ENCODE results near the gene DNAH9. TPM values are rescaled to one million over a fixed set of nuclear protein-coding genes. Genes with fewer than 3 reads are reported as not detected.

DNAH9 gene
- total and polyA plus RNA-seq, 2 donors (not counting 1 experiment from before 2014, with no cell fraction given): not detected

DNA sequence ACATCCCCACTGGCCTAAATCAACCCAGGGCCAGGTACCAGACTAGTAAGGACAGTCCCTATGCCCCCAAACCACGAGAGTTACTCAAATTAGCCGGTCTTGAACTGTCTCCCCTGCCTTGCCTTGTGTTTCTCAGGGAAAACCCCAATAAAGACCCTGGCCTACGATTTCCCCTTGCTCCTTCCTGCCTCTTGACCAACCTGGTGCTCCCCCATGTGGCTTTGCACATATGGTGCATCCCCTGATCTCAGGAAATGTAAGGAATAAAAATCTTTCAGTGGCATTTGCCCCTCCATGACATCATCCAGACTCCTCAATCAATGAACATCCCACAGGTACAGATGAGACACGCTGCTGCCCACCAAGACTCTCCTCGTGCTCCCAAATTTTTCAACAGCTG is 311.1 kb downstream of the DNAH9 start:
- DNase-seq (no peak), ATAC-seq (ENCODE audit: low read depth) (no peak)
- Mint-ChIP-seq H3K4me1 (no peaks in the 10 kb centered on the region), H3K27me3 (no peaks in the 10 kb centered on the region), H3K4me3 (no peak overlapping the region), H3K27ac (no peak overlapping the region), H3K9me3 (ENCODE audit: insufficient read depth) (peaks cover 6% of the 10 kb centered on the region)
- no peaks in the 10 kb centered on the region for H4K20me1 ChIP-seq (ENCODE audit: control insufficient read depth, insufficient read depth, low read length, poor library complexity, severe bottlenecking)
- ChIA-PET POLR2A (no interaction called here), CTCF (no interaction called here)
- H3K27ac ChIP-seq (ENCODE audit: low read length in 2 of 2): no peak overlapping the region
- no peaks in the 10 kb centered on the region for H3K27me3 ChIP-seq (replicated peaks in 1 of 4; ENCODE audit: control extremely low read depth in 1 of 4, control insufficient read depth in 3 of 4, insufficient read depth in 4 of 4, low read length in 3 of 4)
- H3K9ac ChIP-seq (ENCODE audit: low read length): no peak overlapping the region
- intact Hi-C loops (cut with micrococcal nuclease): no loop called here
- H3K79me2 ChIP-seq (ENCODE audit: control insufficient read depth, insufficient read depth, low read length): no peaks in the 10 kb centered on the region
- no peak overlapping the region for H3K4me3 ChIP-seq (ENCODE audit: control extremely low read depth in 1 of 5, extremely low read depth in 1 of 5, insufficient read depth in 1 of 5, low read depth in 2 of 5, low read length in 4 of 5)
- WGBS (ENCODE audit: insufficient coverage): 37% methylated on average over 5 of the region's 5 CpGs
- no peaks in the 10 kb centered on the region for H3K4me1 ChIP-seq (ENCODE audit: control insufficient read depth in 2 of 2, insufficient read depth in 2 of 2, low read length in 2 of 2)
- H2AFZ ChIP-seq (ENCODE audit: insufficient read depth, low read depth, low read length, poor library complexity, severe bottlenecking): no peak overlapping the region
- no peaks in the 10 kb centered on the region for H3K36me3 ChIP-seq (replicated peaks in 1 of 2; ENCODE audit: control extremely low read depth in 1 of 2, control insufficient read depth in 1 of 2, extremely low read depth in 1 of 2, insufficient read depth in 2 of 2, low read length in 1 of 2)
- peaks cover 11 to 16% (median 14%) of the 10 kb centered on the region in 3 donors for H3K9me3 ChIP-seq (ENCODE audit: control extremely low read depth in 1 of 3, control insufficient read depth in 2 of 3, insufficient read depth in 1 of 3, low read length in 2 of 3)
- H3K4me2 ChIP-seq (replicated peaks; ENCODE audit: low read depth, low read length, poor library complexity, severe bottlenecking): no peak overlapping the region
- TF ChIP-seq, protein P1, sequence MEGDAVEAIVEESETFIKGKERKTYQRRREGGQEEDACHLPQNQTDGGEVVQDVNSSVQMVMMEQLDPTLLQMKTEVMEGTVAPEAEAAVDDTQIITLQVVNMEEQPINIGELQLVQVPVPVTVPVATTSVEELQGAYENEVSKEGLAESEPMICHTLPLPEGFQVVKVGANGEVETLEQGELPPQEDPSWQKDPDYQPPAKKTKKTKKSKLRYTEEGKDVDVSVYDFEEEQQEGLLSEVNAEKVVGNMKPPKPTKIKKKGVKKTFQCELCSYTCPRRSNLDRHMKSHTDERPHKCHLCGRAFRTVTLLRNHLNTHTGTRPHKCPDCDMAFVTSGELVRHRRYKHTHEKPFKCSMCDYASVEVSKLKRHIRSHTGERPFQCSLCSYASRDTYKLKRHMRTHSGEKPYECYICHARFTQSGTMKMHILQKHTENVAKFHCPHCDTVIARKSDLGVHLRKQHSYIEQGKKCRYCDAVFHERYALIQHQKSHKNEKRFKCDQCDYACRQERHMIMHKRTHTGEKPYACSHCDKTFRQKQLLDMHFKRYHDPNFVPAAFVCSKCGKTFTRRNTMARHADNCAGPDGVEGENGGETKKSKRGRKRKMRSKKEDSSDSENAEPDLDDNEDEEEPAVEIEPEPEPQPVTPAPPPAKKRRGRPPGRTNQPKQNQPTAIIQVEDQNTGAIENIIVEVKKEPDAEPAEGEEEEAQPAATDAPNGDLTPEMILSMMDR (IDR thresholded peaks at IDR 0.05): no peak
- TF ChIP-seq EZH2 (IDR thresholded peaks at IDR 0.05; ENCODE audit: borderline replicate concordance, insufficient read depth, low read depth, low read length, poor library complexity, severe bottlenecking): no peak

DNA sequence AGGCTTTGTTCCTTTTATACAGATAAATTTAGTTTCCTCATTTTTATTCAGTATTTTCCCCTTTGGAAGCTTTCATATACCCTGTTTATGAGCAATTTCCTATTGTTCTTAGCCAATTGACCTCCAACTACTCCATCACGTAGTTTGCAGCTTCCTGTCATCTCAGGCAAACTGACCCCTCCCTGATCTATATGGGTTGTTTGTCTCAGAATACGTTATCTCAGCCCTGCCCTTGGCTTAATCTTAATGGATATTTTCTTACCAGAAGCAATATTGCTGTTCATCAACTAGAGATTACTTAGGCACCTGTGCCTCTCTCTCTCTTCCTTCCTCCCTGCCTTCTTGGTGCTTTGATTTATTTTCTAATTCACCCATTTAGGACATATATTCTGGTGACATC is 317.8 kb downstream of the DNAH9 start:
- ATAC-seq (ENCODE audit: low read depth) (no peak), DNase-seq (no peak)
- no peaks in the 10 kb centered on the region for H3K79me2 ChIP-seq (ENCODE audit: control insufficient read depth, insufficient read depth, low read length)
- no peak overlapping the region for H3K4me2 ChIP-seq (replicated peaks; ENCODE audit: low read depth, low read length, poor library complexity, severe bottlenecking)
- H3K9ac ChIP-seq (ENCODE audit: low read length): no peak overlapping the region
- no peaks in the 10 kb centered on the region for H3K27me3 Mint-ChIP-seq
- CTCF ChIA-PET: interaction anchor here (0.5 kb wide), 1 partner anchor 1116 kb away, joined by 3 read pairs; no protein-coding TSS in a partner anchor
- peaks cover 19 to 23% of the 10 kb centered on the region in 2 donors for H3K4me1 ChIP-seq (ENCODE audit: control insufficient read depth in 2 of 2, insufficient read depth in 2 of 2, low read length in 2 of 2)
- TF ChIP-seq, protein P1 (IDR thresholded peaks at IDR 0.05): no peak
- no peak for TF ChIP-seq EZH2 (IDR thresholded peaks at IDR 0.05; ENCODE audit: borderline replicate concordance, insufficient read depth, low read depth, low read length, poor library complexity, severe bottlenecking)
- H3K4me3 ChIP-seq (ENCODE audit: control extremely low read depth in 1 of 5, extremely low read depth in 1 of 5, insufficient read depth in 1 of 5, low read depth in 2 of 5, low read length in 4 of 5): no peak overlapping the region
- intact Hi-C loops (cut with micrococcal nuclease): no loop called here
- H3K4me1 Mint-ChIP-seq: peaks cover 18% of the 10 kb centered on the region
- no peak overlapping the region for H3K27ac Mint-ChIP-seq
- H3K9me3 ChIP-seq (ENCODE audit: control extremely low read depth in 1 of 3, control insufficient read depth in 2 of 3, insufficient read depth in 1 of 3, low read length in 2 of 3): peaks cover 8 to 23% (median 9%) of the 10 kb centered on the region in 3 donors
- no peaks in the 10 kb centered on the region for H3K27me3 ChIP-seq (replicated peaks in 1 of 4; ENCODE audit: control extremely low read depth in 1 of 4, control insufficient read depth in 3 of 4, insufficient read depth in 4 of 4, low read length in 3 of 4)
- POLR2A ChIA-PET: no interaction called here
- H3K4me3 Mint-ChIP-seq: no peak overlapping the region
- no peaks in the 10 kb centered on the region for H3K36me3 ChIP-seq (replicated peaks in 1 of 2; ENCODE audit: control extremely low read depth in 1 of 2, control insufficient read depth in 1 of 2, extremely low read depth in 1 of 2, insufficient read depth in 2 of 2, low read length in 1 of 2)
- H4K20me1 ChIP-seq (ENCODE audit: control insufficient read depth, insufficient read depth, low read length, poor library complexity, severe bottlenecking): no peaks in the 10 kb centered on the region
- H3K9me3 Mint-ChIP-seq (ENCODE audit: insufficient read depth): peaks cover 9% of the 10 kb centered on the region
- peak overlapping the region; percentile 32 for H2AFZ ChIP-seq (ENCODE audit: insufficient read depth, low read depth, low read length, poor library complexity, severe bottlenecking)
- H3K27ac ChIP-seq (ENCODE audit: low read length in 2 of 2): no peak overlapping the region
- 20% methylated on average over 1 of the region's 2 CpGs for WGBS (ENCODE audit: insufficient coverage)
